OCI-LY1 (cell line): ENCODE results near the gene ZNF366.

ENCODE experiments used
- CTCF ChIP-seq: fragments of 200-600 bp; sonication (generic), shearing (Covaris generic); IDR thresholded peaks from 2 replicates; pipeline ENCODE4 v1.5.1; 2017; ENCODE audit warnings: mild to moderate bottlenecking, antibody characterized with exemption, low read length, moderate library complexity, mixed read lengths
- EZH2 ChIP-seq: fragments of 200-600 bp; sonication (generic), shearing (Covaris generic); IDR thresholded peaks from 2 replicates; pipeline ENCODE4 v1.8.0; 2017; ENCODE audit warnings: borderline replicate concordance, mixed run types, mild to moderate bottlenecking, antibody characterized with exemption, low read length, moderate library complexity, mixed read lengths

GRCh38 chr5:72495410-72495809, 11.8 kb downstream of the ZNF366 start:
- no peak for TF ChIP-seq CTCF
- TF ChIP-seq EZH2 = no peak
